ENCODE data around the gene VPS41. TPM values are rescaled to one million over a fixed set of nuclear protein-coding genes. Genes with fewer than 3 reads are reported as not detected.

The VPS41 gene
- total and polyA plus RNA-seq, 2 donors: 28.3 to 30.3 TPM

DNA sequence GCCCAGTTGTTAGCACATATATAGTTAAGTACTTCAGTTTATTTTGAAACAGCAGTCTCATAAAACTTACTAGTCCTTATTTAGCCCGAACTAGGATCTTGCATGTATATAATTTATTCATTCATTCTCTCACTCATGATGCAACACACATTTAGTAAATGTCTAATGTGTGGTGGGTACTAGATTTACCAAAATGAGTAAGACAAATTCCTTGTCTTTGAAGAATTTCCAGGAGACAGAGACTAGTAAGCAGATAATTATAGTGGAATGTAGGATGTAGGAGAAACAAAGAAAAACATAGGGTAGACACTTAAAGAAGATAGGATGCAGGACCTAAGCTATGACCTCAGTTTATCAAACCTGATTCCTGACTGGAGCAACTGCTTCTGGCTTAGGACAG, 157.6 kb downstream of the VPS41 start:
- no peak overlapping the region for H3K27ac ChIP-seq (ENCODE audit: low read depth in 1 of 2, low read length in 1 of 2)
- 99% methylated on average over 1 of the region's 1 CpG for WGBS
- H3K4me3 ChIP-seq (ENCODE audit: low read length in 2 of 2): no peak overlapping the region
- H3K9me3 ChIP-seq (ENCODE audit: control insufficient read depth in 2 of 2, insufficient read depth in 1 of 2, low read length in 1 of 2): no peaks in the 10 kb centered on the region
- peaks cover 10 to 21% of the 10 kb centered on the region in 2 donors for H3K36me3 ChIP-seq (ENCODE audit: control insufficient read depth in 2 of 2, insufficient read depth in 2 of 2, low read length in 1 of 2)
- H3K4me1 ChIP-seq (ENCODE audit: control insufficient read depth in 2 of 2, insufficient read depth in 2 of 2, low read length in 2 of 2): no peaks in the 10 kb centered on the region
- no peaks in the 10 kb centered on the region for H3K27me3 ChIP-seq (ENCODE audit: control insufficient read depth in 2 of 2, insufficient read depth in 1 of 2, low read length in 1 of 2)
- DNase-seq (ENCODE audit: low read depth in 6 of 9, low spot score in 9 of 9): no peak

GRCh38 chr7:38748056-38748610, 160.9 kb downstream of the VPS41 start:
- WGBS: 98% methylated on average over 12 of the region's 12 CpGs
- DNase-seq (ENCODE audit: low read depth in 6 of 9, low spot score in 9 of 9): no peak
- H3K4me1 ChIP-seq (ENCODE audit: control insufficient read depth in 2 of 2, insufficient read depth in 2 of 2, low read length in 2 of 2): no peaks in the 10 kb centered on the region
- H3K27ac ChIP-seq (ENCODE audit: low read depth in 1 of 2, low read length in 1 of 2): no peak overlapping the region
- H3K36me3 ChIP-seq (ENCODE audit: control insufficient read depth in 2 of 2, insufficient read depth in 2 of 2, low read length in 1 of 2): peaks cover 13 to 17% of the 10 kb centered on the region in 2 donors
- H3K4me3 ChIP-seq (ENCODE audit: low read length in 2 of 2): no peak overlapping the region
- H3K27me3 ChIP-seq (ENCODE audit: control insufficient read depth in 2 of 2, insufficient read depth in 1 of 2, low read length in 1 of 2): no peaks in the 10 kb centered on the region
- no peaks in the 10 kb centered on the region for H3K9me3 ChIP-seq (ENCODE audit: control insufficient read depth in 2 of 2, insufficient read depth in 1 of 2, low read length in 1 of 2)

GRCh38 chr7:38746438-38746837, 162.6 kb downstream of the VPS41 start:
- Histone ChIP-seq H3K27me3 (ENCODE audit: control insufficient read depth in 2 of 2, insufficient read depth in 1 of 2, low read length in 1 of 2) (no peaks in the 10 kb centered on the region), H3K9me3 (ENCODE audit: control insufficient read depth in 2 of 2, insufficient read depth in 1 of 2, low read length in 1 of 2) (no peaks in the 10 kb centered on the region), H3K36me3 (ENCODE audit: control insufficient read depth in 2 of 2, insufficient read depth in 2 of 2, low read length in 1 of 2) (peaks cover 3 to 12% of the 10 kb centered on the region in 2 donors), H3K27ac (ENCODE audit: low read depth in 1 of 2, low read length in 1 of 2) (no peak overlapping the region), H3K4me3 (ENCODE audit: low read length in 2 of 2) (no peak overlapping the region), H3K4me1 (ENCODE audit: control insufficient read depth in 2 of 2, insufficient read depth in 2 of 2, low read length in 2 of 2) (no peaks in the 10 kb centered on the region)
- 96% methylated on average over 7 of the region's 7 CpGs for WGBS
- DNase-seq (ENCODE audit: low read depth in 6 of 9, low spot score in 9 of 9): no peak

DNA sequence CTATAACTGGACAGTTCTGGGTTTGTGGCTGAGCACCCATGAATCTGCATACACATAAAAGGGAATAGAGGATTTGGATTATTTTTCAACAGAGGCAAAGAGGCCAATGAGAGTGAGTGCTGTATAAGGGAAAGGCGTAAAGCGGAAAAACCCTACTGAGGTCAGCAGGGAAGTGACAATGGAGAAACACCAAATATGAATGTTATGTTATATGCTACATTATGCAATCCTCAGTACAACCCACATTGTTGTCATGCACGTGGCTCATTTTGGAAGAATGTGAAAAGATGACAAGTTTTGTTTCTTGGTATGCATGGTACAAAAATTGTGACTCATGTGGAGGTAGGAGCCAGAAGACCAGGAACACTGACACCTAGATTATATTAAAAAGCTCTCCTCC, 164.2 kb downstream of the VPS41 start:
- no peaks in the 10 kb centered on the region for H3K4me1 ChIP-seq (ENCODE audit: control insufficient read depth in 2 of 2, insufficient read depth in 2 of 2, low read length in 2 of 2)
- WGBS: 98% methylated on average over 3 of the region's 3 CpGs

GRCh38 chr7:38743899-38744298, 165.1 kb downstream of the VPS41 start:
- H3K27ac ChIP-seq (ENCODE audit: low read depth in 1 of 2, low read length in 1 of 2): no peak overlapping the region

More for the DNA sequence above, 164.2 kb downstream of the VPS41 start:
- no peak for DNase-seq (ENCODE audit: low read depth in 6 of 9, low spot score in 9 of 9)
- no peaks in the 10 kb centered on the region for H3K9me3 ChIP-seq (ENCODE audit: control insufficient read depth in 2 of 2, insufficient read depth in 1 of 2, low read length in 1 of 2)
- no peak overlapping the region for H3K27ac ChIP-seq (ENCODE audit: low read depth in 1 of 2, low read length in 1 of 2)
- no peaks in the 10 kb centered on the region for H3K27me3 ChIP-seq (ENCODE audit: control insufficient read depth in 2 of 2, insufficient read depth in 1 of 2, low read length in 1 of 2)
- H3K4me3 ChIP-seq (ENCODE audit: low read length in 2 of 2): no peak overlapping the region
- peaks cover 6 to 10% of the 10 kb centered on the region in 2 donors for H3K36me3 ChIP-seq (ENCODE audit: control insufficient read depth in 2 of 2, insufficient read depth in 2 of 2, low read length in 1 of 2)

DNA sequence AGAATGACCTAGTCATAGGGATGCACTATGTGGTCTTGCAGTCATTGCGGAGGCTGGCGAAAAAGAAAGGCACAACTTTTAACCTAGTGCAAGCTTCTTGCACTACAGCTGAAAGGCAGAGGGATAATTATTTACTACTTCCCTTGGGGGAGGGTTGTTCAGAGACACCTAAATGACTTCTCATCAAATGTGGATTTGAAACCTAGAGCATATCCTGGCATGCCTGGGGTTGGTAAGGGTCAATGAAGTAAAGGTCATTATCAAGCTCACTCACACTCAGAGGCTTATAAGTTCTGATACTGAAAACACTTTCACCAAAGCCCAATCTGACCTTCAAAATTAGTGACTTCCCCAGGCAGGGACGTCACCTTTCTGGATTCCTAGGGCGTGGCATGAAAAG, 168.9 kb downstream of the VPS41 start:
- no peak for DNase-seq (ENCODE audit: low read depth in 6 of 9, low spot score in 9 of 9)
- H3K27me3 ChIP-seq (ENCODE audit: control insufficient read depth in 2 of 2, insufficient read depth in 1 of 2, low read length in 1 of 2): no peaks in the 10 kb centered on the region
- H3K9me3 ChIP-seq (ENCODE audit: control insufficient read depth in 2 of 2, insufficient read depth in 1 of 2, low read length in 1 of 2): no peaks in the 10 kb centered on the region
- no peak overlapping the region for H3K4me3 ChIP-seq (ENCODE audit: low read length in 2 of 2)
- WGBS: 97% methylated on average over 4 of the region's 4 CpGs
- H3K36me3 ChIP-seq (ENCODE audit: control insufficient read depth in 2 of 2, insufficient read depth in 2 of 2, low read length in 1 of 2): peaks cover 6% of the 10 kb centered on the region in 2 donors
- H3K4me1 ChIP-seq (ENCODE audit: control insufficient read depth in 2 of 2, insufficient read depth in 2 of 2, low read length in 2 of 2): no peaks in the 10 kb centered on the region
- H3K27ac ChIP-seq (ENCODE audit: low read depth in 1 of 2, low read length in 1 of 2): no peak overlapping the region

More at GRCh38 chr7:38743899-38744298, 165.1 kb downstream of the VPS41 start:
- H3K27me3 ChIP-seq (ENCODE audit: control insufficient read depth in 2 of 2, insufficient read depth in 1 of 2, low read length in 1 of 2): no peaks in the 10 kb centered on the region
- H3K4me1 ChIP-seq (ENCODE audit: control insufficient read depth in 2 of 2, insufficient read depth in 2 of 2, low read length in 2 of 2): no peaks in the 10 kb centered on the region
- DNase-seq (ENCODE audit: low read depth in 6 of 9, low spot score in 9 of 9): no peak
- no peak overlapping the region for H3K4me3 ChIP-seq (ENCODE audit: low read length in 2 of 2)
- H3K36me3 ChIP-seq (ENCODE audit: control insufficient read depth in 2 of 2, insufficient read depth in 2 of 2, low read length in 1 of 2): peaks cover 6 to 10% of the 10 kb centered on the region in 2 donors
- WGBS: 96% methylated on average over 1 of the region's 1 CpG
- H3K9me3 ChIP-seq (ENCODE audit: control insufficient read depth in 2 of 2, insufficient read depth in 1 of 2, low read length in 1 of 2): no peaks in the 10 kb centered on the region

GRCh38 chr7:38736138-38736537, 172.9 kb downstream of the VPS41 start:
- Histone ChIP-seq H3K4me3 (ENCODE audit: low read length in 2 of 2) (no peak overlapping the region), H3K4me1 (ENCODE audit: control insufficient read depth in 2 of 2, insufficient read depth in 2 of 2, low read length in 2 of 2) (no peaks in the 10 kb centered on the region), H3K27me3 (ENCODE audit: control insufficient read depth in 2 of 2, insufficient read depth in 1 of 2, low read length in 1 of 2) (no peaks in the 10 kb centered on the region), H3K27ac (ENCODE audit: low read depth in 1 of 2, low read length in 1 of 2) (no peak overlapping the region), H3K36me3 (ENCODE audit: control insufficient read depth in 2 of 2, insufficient read depth in 2 of 2, low read length in 1 of 2) (peaks cover 3 to 4% of the 10 kb centered on the region in 2 donors), H3K9me3 (ENCODE audit: control insufficient read depth in 2 of 2, insufficient read depth in 1 of 2, low read length in 1 of 2) (no peaks in the 10 kb centered on the region)
- DNase-seq (ENCODE audit: low read depth in 6 of 9, low spot score in 9 of 9): no peak
- WGBS: 97% methylated on average over 4 of the region's 4 CpGs

GRCh38 chr7:38731215-38731614, 177.8 kb downstream of the VPS41 start:
- no peaks in the 10 kb centered on the region for H3K9me3 ChIP-seq (ENCODE audit: control insufficient read depth in 2 of 2, insufficient read depth in 1 of 2, low read length in 1 of 2)
- H3K4me1 ChIP-seq (ENCODE audit: control insufficient read depth in 2 of 2, insufficient read depth in 2 of 2, low read length in 2 of 2): no peaks in the 10 kb centered on the region
- DNase-seq (ENCODE audit: low read depth in 6 of 9, low spot score in 9 of 9): no peak
- no peaks in the 10 kb centered on the region for H3K27me3 ChIP-seq (ENCODE audit: control insufficient read depth in 2 of 2, insufficient read depth in 1 of 2, low read length in 1 of 2)
- H3K36me3 ChIP-seq (ENCODE audit: control insufficient read depth in 2 of 2, insufficient read depth in 2 of 2, low read length in 1 of 2): peaks cover 3 to 5% of the 10 kb centered on the region in 2 donors
- no peak overlapping the region for H3K27ac ChIP-seq (ENCODE audit: low read depth in 1 of 2, low read length in 1 of 2)
- H3K4me3 ChIP-seq (ENCODE audit: low read length in 2 of 2): no peak overlapping the region
- 97% methylated on average over 2 of the region's 2 CpGs for WGBS

DNA sequence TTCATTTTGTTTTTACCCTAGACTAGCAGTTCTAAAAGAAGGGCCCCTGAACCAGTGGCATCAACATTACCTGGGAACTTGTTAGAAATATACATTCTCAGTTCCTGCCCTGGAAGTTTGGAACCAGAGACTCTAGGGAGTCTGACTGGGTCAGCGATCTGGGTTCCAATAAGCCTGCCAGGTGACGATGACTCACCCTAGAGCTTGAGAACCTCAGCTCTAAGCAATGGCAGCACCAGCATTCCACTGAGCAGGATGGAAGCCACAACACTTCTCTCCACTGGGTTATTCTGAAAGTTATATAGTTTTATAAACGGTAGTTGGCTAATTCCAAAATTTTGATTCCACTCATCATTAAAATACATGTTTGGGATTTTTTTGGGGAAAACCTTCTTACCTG, 180.8 kb downstream of the VPS41 start:
- H3K9me3 ChIP-seq (ENCODE audit: control insufficient read depth in 2 of 2, insufficient read depth in 1 of 2, low read length in 1 of 2): no peaks in the 10 kb centered on the region
- H3K4me1 ChIP-seq (ENCODE audit: control insufficient read depth in 2 of 2, insufficient read depth in 2 of 2, low read length in 2 of 2): no peaks in the 10 kb centered on the region
- no peak overlapping the region for H3K27ac ChIP-seq (ENCODE audit: low read depth in 1 of 2, low read length in 1 of 2)
- DNase-seq (ENCODE audit: low read depth in 6 of 9, low spot score in 9 of 9): no peak
- no peak overlapping the region for H3K4me3 ChIP-seq (ENCODE audit: low read length in 2 of 2)
- peaks cover 3 to 15% of the 10 kb centered on the region in 2 donors for H3K36me3 ChIP-seq (ENCODE audit: control insufficient read depth in 2 of 2, insufficient read depth in 2 of 2, low read length in 1 of 2)
- WGBS: 97% methylated on average over 3 of the region's 3 CpGs
- no peaks in the 10 kb centered on the region for H3K27me3 ChIP-seq (ENCODE audit: control insufficient read depth in 2 of 2, insufficient read depth in 1 of 2, low read length in 1 of 2)
